Activated CD4-positive, alpha-beta memory T cell treated with anti-CD3 and anti-CD28 coated beads, Interleukin-2, amount 10 ng/mL, durations not matched to agents 7 days and 5 days (primary cell): Measurements from ENCODE around the gene SLC25A34. TPM values are rescaled to one million over a fixed set of nuclear protein-coding genes. Genes with fewer than 3 reads are reported as not detected.

Experiments
- CTCF ChIA-PET: fragments of 350-600 bp; sonication (Branson Sonifier 250); formaldehyde crosslinking; loops from one replicate; lab custom pipeline; 2021; ENCODE audit warnings: antibody characterized with exemption, inconsistent platforms; lab: Charles Lee
- POLR2A ChIA-PET: fragments of 350-600 bp; sonication (Branson Sonifier 250); formaldehyde crosslinking; loops from one replicate; lab custom pipeline; 2021; ENCODE audit warnings: antibody characterized with exemption; lab: Charles Lee
- DNase-seq: peaks from one replicate; pipeline ENCODE4 v3.0.0-alpha.2; 2020
- H3K27ac Mint-ChIP-seq: one replicate; pipeline ENCODE4 v1.8.0; 2021; ENCODE audit warnings: mild to moderate bottlenecking, mixed read lengths
- H3K27me3 Mint-ChIP-seq: one replicate; pipeline ENCODE4 v1.8.0; 2021; ENCODE audit warnings: mixed read lengths
- H3K36me3 Mint-ChIP-seq: one replicate; pipeline ENCODE4 v1.8.0; 2021; ENCODE audit warnings: low read depth, mixed read lengths
- H3K4me1 Mint-ChIP-seq: one replicate; pipeline ENCODE4 v1.8.0; 2021; ENCODE audit warnings: mixed read lengths
- H3K4me3 Mint-ChIP-seq: one replicate; pipeline ENCODE4 v1.8.0; 2021; ENCODE audit warnings: mild to moderate bottlenecking, mixed read lengths
- H3K9me3 Mint-ChIP-seq: one replicate; pipeline ENCODE4 v1.8.0; 2021; ENCODE audit warnings: mixed read lengths
- total RNA-seq, 2 experiments: library from RNA; stranded (reverse); gene quantifications; one replicate each; pipeline ENCODE4 v1.2.3, GENCODE V29; 2021

SLC25A34 gene
- total RNA-seq, 2 experiments from 2014 or later = 1.4 to 1.9 TPM

DNA sequence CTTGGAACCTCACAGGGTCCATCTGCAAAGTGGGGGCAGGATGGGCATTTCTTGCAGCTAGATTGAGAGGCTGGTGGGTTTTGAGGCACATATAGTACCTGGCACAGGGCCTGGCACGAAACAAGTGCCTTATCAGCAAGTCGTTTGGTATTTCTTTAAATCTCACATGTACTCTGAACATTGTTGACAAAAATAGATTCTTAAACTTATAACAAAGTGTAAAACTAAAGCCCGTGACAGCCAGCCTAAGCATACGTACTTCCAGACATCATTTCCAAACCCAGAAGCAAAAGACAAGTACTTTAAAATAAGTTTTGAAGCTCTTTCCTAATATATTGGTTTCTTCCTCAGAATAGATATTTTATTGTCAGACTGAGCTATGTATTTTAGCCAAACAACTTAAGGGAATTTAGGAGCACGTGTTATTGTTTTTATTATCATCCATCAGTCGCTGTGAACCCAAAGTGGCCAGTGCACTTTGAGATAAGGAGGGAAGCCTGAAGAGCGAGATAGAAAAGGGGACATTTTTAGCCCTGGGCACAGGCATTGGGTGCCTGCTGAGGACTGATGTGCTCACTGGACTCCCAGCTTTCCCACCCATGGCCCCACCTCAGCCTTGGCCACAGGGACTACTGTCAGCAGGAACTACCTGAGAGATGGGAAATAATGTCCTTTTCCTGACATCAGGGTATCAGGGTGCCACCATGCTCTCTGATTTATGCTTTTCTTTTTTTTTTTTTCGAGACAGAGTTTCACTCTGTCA lies 25.5 kb downstream of the SLC25A34 start:
- Mint-ChIP-seq H3K36me3 (no peaks in the 10 kb centered on the region), H3K27ac (no peak overlapping the region), H3K4me1 (peaks cover 5% of the 10 kb centered on the region), H3K4me3 (no peak overlapping the region), H3K27me3 (peaks cover 46% of the 10 kb centered on the region), H3K9me3 (no peaks in the 10 kb centered on the region)
- POLR2A ChIA-PET = no interaction called here
- CTCF ChIA-PET = no interaction called here
- DNase-seq = no peak

DNA sequence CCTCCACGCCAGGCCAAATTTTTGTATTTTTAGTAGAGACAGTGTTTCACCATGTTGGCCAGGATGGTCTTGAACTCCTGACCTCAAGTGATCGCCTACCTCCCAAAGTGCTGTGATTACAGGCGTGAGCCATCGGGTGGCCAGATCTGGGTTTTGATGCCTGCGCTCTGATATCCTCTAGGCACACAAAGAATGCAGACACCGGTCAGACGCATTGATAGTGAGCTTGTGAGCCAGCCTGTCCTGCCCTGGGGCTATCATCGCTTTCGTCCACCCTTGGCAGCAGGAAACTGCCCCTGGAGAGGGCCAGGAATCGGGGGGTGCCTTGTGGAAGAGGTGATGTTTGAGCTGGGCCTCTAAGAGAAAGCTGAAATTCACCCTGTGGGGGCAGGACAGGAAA lies 26.5 kb downstream of the SLC25A34 start:
- Mint-ChIP-seq H3K4me1 (peaks cover 2% of the 10 kb centered on the region), H3K9me3 (no peaks in the 10 kb centered on the region), H3K27ac (no peak overlapping the region), H3K36me3 (no peaks in the 10 kb centered on the region), H3K27me3 (peaks cover 36% of the 10 kb centered on the region), H3K4me3 (no peak overlapping the region)
- POLR2A ChIA-PET = no interaction called here
- DNase-seq = no peak
- CTCF ChIA-PET = interaction anchor here (0.8 kb wide), 1 partner anchor 23 kb away, joined by 4 read pairs; no protein-coding TSS in a partner anchor

DNA sequence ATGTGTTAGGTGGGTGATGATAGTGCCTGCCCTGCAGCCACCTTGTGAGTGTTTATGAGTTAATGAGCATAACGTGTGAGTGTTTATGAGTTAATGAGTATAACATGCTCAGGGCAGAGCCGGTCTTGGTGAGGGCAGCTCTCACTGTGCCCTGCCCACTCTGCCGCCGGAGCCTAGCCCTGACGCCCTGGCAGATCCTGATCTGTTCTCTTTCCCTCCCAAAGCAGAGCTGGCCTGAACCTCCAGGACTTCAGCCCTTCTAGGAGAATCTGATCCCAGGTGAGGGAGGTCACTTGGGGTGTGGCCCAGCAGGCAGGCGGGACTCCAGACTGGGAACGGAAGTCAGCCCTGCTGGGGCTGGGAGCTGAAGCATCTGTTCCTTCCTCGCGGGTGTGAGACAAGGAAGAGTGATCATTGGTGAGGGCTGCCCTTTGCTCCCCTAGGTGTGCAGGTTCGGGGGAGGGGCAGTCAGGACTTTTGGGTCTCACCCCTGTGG lies 28.3 kb downstream of the SLC25A34 start:
- Mint-ChIP-seq H3K36me3 (no peaks in the 10 kb centered on the region), H3K27me3 (peaks cover 29% of the 10 kb centered on the region), H3K27ac (no peak overlapping the region), H3K4me1 (no peaks in the 10 kb centered on the region), H3K9me3 (no peaks in the 10 kb centered on the region), H3K4me3 (no peak overlapping the region)
- no peak for DNase-seq
- POLR2A ChIA-PET = no interaction called here
- CTCF ChIA-PET = no interaction called here

DNA sequence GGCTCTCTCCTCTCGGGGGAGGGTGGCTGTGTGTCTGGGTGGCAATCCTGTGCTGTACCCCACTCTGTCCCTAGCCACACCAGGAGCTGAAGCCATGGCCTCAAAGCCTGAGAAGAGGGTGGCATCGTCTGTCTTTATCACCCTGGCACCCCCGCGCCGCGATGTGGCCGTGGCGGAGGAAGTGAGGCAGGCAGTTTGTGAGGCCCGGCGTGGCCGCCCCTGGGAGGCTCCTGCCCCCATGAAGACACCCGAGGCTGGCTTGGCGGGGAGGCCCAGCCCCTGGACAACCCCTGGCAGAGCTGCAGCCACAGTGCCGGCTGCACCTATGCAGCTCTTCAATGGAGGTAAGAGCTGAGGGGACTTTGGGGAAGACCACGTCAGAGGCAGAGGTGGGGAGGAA lies 28.8 kb downstream of the SLC25A34 start:
- Mint-ChIP-seq H3K4me1 (no peaks in the 10 kb centered on the region), H3K4me3 (no peak overlapping the region), H3K36me3 (no peaks in the 10 kb centered on the region), H3K27me3 (peaks cover 24% of the 10 kb centered on the region), H3K27ac (no peak overlapping the region), H3K9me3 (no peaks in the 10 kb centered on the region)
- ChIA-PET CTCF (no interaction called here), POLR2A (no interaction called here)
- no peak for DNase-seq

DNA sequence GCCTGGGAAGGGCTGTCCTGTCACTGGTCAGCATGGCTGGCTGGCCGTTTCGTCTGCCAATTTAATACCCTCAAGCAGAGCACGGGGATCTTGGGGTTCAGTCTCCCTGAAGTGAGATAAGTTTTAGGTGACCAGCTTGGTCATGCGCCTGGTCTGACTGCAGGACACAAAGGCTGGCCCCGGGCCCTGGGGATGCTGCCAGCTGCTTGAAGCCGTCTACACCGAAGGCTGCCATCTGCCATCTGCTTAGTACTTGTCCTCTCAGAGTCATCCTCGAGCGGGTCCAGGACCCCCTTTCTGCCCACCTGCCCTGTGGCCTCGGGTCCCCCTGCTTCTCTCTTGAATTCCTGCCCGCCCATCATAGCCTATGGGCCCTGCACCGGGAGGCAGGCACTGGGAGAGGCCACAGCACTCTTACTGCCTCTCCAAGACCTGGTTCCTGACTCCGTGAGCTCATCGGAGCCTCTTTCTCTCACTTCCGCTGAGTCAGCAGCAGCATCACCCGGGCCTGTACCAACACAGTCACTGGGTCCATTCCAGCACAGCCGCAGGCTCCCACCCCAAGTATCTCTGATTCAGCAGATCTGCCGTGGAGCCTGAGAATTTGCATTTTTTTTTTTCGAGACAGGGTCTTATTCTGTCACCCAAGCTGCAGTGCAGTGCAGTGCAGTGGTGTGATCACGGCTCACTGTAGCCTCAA lies 29.6 kb downstream of the SLC25A34 start:
- no peak overlapping the region for H3K27ac Mint-ChIP-seq
- no peaks in the 10 kb centered on the region for H3K4me1 Mint-ChIP-seq
- H3K4me3 Mint-ChIP-seq = no peak overlapping the region
- H3K36me3 Mint-ChIP-seq = no peaks in the 10 kb centered on the region
- CTCF ChIA-PET = interaction anchor here (0.8 kb wide), 1 partner anchor 50 kb away, joined by 5 read pairs; no protein-coding TSS in a partner anchor
- H3K27me3 Mint-ChIP-seq = peaks cover 20% of the 10 kb centered on the region
- no peak for DNase-seq
- POLR2A ChIA-PET = interaction anchor here (0.7 kb wide), 1 partner anchor 470 kb away, joined by 3 read pairs; no protein-coding TSS in a partner anchor
- no peaks in the 10 kb centered on the region for H3K9me3 Mint-ChIP-seq

DNA sequence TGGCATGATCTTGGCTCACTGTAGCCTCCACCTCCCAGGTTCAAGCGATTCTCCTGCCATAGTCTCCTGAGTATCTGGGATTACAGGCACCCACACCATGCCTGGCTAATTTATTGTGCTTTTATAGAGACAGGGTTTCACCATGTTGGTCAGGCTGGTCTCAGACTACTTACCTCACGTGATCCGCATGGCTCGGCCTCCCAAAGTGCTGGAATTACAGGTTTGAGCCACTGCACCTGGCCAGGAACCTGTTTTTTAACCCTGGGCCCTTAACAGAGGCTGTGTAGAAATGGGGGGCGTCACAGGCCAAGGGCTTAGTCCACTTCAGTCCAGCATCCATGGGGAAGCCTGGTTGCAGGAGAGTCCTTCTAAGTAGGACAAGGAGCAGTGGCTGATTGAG lies 31.9 kb downstream of the SLC25A34 start:
- Mint-ChIP-seq H3K4me3 (no peak overlapping the region), H3K36me3 (no peaks in the 10 kb centered on the region), H3K27ac (no peak overlapping the region), H3K4me1 (no peaks in the 10 kb centered on the region), H3K9me3 (no peaks in the 10 kb centered on the region), H3K27me3 (peaks cover 12% of the 10 kb centered on the region)
- ChIA-PET POLR2A (no interaction called here), CTCF (no interaction called here)
- no peak for DNase-seq

DNA sequence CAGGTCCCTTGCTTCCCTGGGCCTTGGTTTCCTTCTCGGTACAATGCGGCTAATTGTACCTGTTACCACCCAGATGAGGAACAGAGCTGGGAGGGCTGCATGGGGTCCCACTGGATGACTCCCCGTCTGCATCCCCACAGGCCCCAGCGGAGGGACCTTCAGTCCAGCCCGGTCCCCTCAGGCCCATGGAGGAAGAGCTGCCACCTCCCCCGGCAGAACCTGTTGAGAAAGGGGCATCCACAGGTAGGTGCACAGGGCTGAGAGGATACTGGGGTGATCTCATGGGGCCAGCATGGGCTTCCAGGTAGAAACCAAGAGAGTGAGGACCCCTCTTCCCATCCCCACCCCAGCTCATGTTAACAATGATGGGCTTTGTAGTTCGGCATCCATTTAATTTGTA lies 32.3 kb downstream of the SLC25A34 start:
- DNase-seq = no peak
- Mint-ChIP-seq H3K9me3 (no peaks in the 10 kb centered on the region), H3K27me3 (peaks cover 12% of the 10 kb centered on the region), H3K27ac (no peak overlapping the region), H3K4me1 (no peaks in the 10 kb centered on the region), H3K4me3 (no peak overlapping the region), H3K36me3 (no peaks in the 10 kb centered on the region)
- POLR2A ChIA-PET = no interaction called here
- CTCF ChIA-PET = interaction anchor here (1.0 kb wide), 1 partner anchor 23 kb away, joined by 3 read pairs; no protein-coding TSS in a partner anchor

DNA sequence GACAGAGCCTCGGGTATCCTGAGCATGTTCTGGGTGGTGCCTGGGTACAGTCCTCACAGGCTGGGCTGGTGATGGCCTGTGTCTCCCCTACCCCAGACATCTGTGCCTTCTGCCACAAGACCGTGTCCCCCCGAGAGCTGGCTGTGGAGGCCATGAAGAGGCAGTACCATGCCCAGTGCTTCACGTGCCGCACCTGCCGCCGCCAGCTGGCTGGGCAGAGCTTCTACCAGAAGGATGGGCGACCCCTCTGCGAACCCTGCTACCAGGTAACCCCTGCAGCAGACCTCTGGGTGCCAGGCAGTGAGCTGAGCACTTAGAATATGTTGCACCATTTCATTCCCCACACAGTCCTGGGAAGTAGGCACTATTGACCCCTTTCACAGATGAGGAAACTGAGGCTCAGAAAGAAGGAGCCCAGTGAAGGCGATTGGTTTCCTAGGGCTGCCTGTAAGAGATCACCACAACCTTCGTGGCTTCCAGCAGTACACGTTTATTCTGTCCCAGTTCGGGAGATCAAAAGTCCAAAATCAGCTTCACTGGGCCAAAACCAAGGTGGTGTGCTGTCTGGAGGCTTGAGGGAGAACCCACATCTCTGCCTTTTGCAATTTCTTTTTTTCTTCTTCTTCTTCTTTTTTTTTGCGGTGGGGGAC lies 34.4 kb downstream of the SLC25A34 start:
- Mint-ChIP-seq H3K36me3 (no peaks in the 10 kb centered on the region), H3K9me3 (no peaks in the 10 kb centered on the region), H3K27me3 (peaks cover 8% of the 10 kb centered on the region), H3K4me3 (no peak overlapping the region), H3K4me1 (no peaks in the 10 kb centered on the region), H3K27ac (no peak overlapping the region)
- ChIA-PET CTCF (no interaction called here), POLR2A (no interaction called here)
- no peak for DNase-seq

DNA sequence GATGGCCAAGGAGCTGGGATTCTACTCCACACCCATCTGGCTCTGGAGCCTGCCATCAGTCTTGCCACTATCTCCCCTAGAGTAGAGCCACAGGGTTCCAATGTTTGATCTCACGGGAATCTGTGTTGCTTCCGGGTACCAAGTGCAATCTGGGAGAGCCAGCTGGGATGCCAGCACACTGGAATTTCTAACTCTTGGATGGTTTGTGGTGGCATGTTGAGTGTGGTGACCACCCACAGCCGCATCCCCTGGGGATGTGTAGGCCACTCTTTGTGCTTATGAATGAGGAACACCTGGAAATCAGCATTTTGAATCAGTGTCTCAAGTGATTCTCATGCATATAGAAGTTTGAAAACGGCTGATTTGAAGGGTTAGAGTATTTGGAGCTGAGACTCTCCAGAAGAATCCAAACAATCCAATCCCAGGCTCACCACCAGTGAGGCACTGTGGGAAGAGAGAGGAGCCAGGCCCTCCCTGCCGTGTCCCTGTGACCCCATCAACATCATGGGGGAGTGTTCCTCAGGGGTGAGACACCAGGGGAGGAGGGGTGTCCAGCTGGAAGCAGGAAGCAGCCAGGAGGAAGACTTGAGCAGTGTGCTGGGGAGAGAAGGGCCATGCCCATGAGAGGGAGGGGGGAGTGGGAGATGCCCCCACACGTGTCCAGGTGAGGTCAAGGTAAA lies 35.9 kb downstream of the SLC25A34 start:
- Mint-ChIP-seq H3K36me3 (no peaks in the 10 kb centered on the region), H3K27me3 (peaks cover 8% of the 10 kb centered on the region), H3K27ac (no peak overlapping the region), H3K4me1 (no peaks in the 10 kb centered on the region), H3K4me3 (no peak overlapping the region), H3K9me3 (no peaks in the 10 kb centered on the region)
- no peak for DNase-seq
- ChIA-PET CTCF (no interaction called here), POLR2A (interaction anchor here (0.6 kb wide), 1 partner anchor 356 kb away, joined by 3 read pairs; no protein-coding TSS in a partner anchor)

DNA sequence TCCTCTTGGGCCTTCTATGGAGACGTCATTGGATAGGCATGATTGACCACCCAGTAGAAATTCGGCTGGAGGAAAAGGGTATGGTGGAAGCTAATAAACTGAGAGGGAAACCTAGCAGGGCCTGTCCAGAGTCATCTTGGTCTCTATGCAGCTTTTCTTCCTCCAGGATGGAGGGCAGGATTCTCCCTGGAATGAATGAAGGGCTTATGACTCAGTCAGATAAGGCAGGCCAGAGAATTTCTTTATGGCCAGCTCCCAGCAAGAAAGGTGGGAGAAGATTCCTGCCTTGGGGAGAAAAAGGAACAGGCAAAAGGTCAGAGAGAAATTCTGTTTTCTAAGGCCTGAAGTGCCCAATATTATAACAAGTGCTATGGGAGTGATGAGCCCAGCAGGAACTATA lies 39.6 kb downstream of the SLC25A34 start:
- ChIA-PET CTCF (interaction anchor here (1.6 kb wide), 1 partner anchor 16 kb away, joined by 6 read pairs; no protein-coding TSS in a partner anchor), POLR2A (interaction anchor here (1.1 kb wide), 1 partner anchor 40 kb away, joined by 3 read pairs; the partner anchor contains the start of gene SLC25A34)
- peaks cover 8% of the 10 kb centered on the region for H3K27me3 Mint-ChIP-seq
- no peaks in the 10 kb centered on the region for H3K36me3 Mint-ChIP-seq
- DNase-seq = no peak
- H3K4me1 Mint-ChIP-seq = no peaks in the 10 kb centered on the region
- no peaks in the 10 kb centered on the region for H3K9me3 Mint-ChIP-seq
- no peak overlapping the region for H3K27ac Mint-ChIP-seq
- no peak overlapping the region for H3K4me3 Mint-ChIP-seq

DNA sequence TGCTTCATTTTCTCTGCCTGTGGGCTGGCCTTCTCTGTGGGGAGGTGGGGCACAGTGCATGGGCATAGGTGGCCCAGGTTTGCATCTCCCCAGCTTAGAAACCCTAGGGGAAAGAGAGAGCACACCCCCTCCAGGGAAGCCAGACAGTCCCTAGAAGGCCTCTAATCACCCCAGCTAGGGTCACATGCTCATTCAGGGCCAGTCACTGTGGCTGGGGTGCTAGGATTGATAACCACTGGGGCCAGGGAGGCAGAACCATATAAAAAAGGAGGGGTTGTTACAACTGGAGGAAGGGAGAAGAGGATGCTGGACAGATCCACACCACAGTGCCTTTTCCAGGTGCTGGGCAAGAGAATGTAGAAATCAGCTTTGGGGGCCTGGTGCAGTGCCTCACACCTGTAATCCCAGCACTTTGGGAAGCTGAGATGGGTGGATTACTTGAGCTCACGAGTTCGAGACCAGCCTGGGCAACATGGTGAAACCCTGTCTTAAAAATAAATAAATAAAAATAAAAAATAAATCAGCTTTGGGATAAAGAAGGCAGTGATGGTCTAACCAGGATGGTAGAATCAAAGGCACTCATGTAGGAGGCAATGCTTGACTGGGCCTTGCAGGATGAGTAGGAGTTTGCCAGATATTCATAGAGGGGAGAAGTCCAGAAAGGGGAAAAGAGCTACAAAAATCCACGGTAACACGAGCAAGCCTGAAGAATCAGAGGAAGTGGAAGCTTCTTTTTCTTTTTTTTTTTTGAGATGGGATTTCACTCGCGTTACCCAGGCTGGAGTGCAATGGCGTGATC lies 42.0 kb downstream of the SLC25A34 start:
- POLR2A ChIA-PET = no interaction called here
- CTCF ChIA-PET = interaction anchor here (1.5 kb wide), 1 partner anchor 14 kb away, joined by 7 read pairs; no protein-coding TSS in a partner anchor
- Mint-ChIP-seq H3K4me3 (no peak overlapping the region), H3K4me1 (no peaks in the 10 kb centered on the region), H3K27me3 (peaks cover 2% of the 10 kb centered on the region), H3K27ac (no peak overlapping the region), H3K36me3 (no peaks in the 10 kb centered on the region), H3K9me3 (no peaks in the 10 kb centered on the region)
- no peak for DNase-seq

DNA sequence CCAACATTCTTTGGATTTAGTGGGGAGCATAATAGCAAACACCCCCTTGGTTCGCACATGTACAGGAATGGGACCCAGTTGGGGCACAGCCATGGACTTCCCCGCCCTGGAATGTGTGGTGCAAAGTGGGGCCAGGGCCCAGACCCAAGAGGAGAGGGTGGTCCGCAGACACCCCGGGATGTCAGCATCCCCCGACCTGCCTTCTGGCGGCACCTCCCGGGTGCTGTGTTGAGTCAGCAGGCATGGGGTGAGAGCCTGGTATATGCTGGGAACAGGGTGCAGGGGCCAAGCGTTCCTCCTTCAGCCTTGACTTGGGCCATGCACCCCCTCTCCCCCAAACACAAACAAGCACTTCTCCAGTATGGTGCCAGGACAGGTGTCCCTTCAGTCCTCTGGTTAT lies 49.6 kb downstream of the SLC25A34 start:
- Mint-ChIP-seq H3K27me3 (peaks cover 9% of the 10 kb centered on the region), H3K4me1 (no peaks in the 10 kb centered on the region), H3K27ac (no peak overlapping the region), H3K36me3 (no peaks in the 10 kb centered on the region), H3K4me3 (no peak overlapping the region), H3K9me3 (no peaks in the 10 kb centered on the region)
- DNase-seq = no peak
- CTCF ChIA-PET = no interaction called here
- POLR2A ChIA-PET = no interaction called here
